Bronchial epithelial cell (primary cell): Measurements from ENCODE around the gene C2. TPM values are rescaled to one million over a fixed set of nuclear protein-coding genes. Genes with fewer than 3 reads are reported as not detected.
"Not testable (repeated sequence)": the region's sequence is repeated elsewhere in the genome, so short reads cannot be mapped to it uniquely, and the experiment has no call there.

Experiments
- DNase-seq: peaks from one replicate; pipeline ENCODE4 v3.0.0-alpha.2; 2010; ENCODE audit warnings: low read depth
- FAIRE-seq: peaks from 2 replicates; lab custom pipeline; 2011; peaks lifted over from hg19 to GRCh38; lab: Jason Lieb, UNC
- H3K27me3 ChIP-seq: 2 replicates; pipeline ENCODE4 v1.5.1; 2011; ENCODE audit warnings: low read length; ENCODE audit not compliant: control insufficient read depth, insufficient read depth
- H3K36me3 ChIP-seq: 2 replicates; pipeline ENCODE4 v1.5.1; 2011; ENCODE audit warnings: low read length; ENCODE audit not compliant: control insufficient read depth, insufficient read depth
- H3K4me3 ChIP-seq: 2 replicates; pipeline ENCODE4 v1.5.1; 2011; ENCODE audit warnings: mild to moderate bottlenecking, low read depth, low read length, control low read depth
- total RNA-seq: library from RNA; depleted of rRNA; stranded (reverse); fragments of >200 nt; gene quantifications from 2 replicates; pipeline ENCODE4 v1.2.1, GENCODE V29; 2014

C2 gene
- total RNA-seq, 1 donor from 2014 or later: 0.53 TPM

- not testable (repeated sequence) for DNase-seq, H3K27me3 ChIP-seq, H3K4me3 ChIP-seq, H3K36me3 ChIP-seq, FAIRE-seq
These were observed 54.2 kb downstream of the C2 start, which contains the start of gene C4A for GRCh38 chr6:31981744-31982143. Gene C4A (plus strand): TSS chr6:31982057. CDS start chr6:31982108, 51 bp downstream.

- not testable (repeated sequence) for H3K27me3 ChIP-seq, H3K36me3 ChIP-seq, DNase-seq, FAIRE-seq, H3K4me3 ChIP-seq
These were observed 61.8 kb downstream of the C2 start for GRCh38 chr6:31989363-31989762.

- DNase-seq, H3K4me3 ChIP-seq, FAIRE-seq, H3K27me3 ChIP-seq, H3K36me3 ChIP-seq: not testable (repeated sequence)
These were observed 66.9 kb downstream of the C2 start for GRCh38 chr6:31994421-31994820.

Other genes starting within 250 kb of the C2 start
- gene LY6G5C, start 246.7 kb upstream of the C2 start, total RNA-seq: 0.13 TPM in 1 of 2 replicates, not detected in the other
- 32.9 and 66.2 TPM in 2 replicates for gene ABHD16A, start 224.4 kb upstream of the C2 start, total RNA-seq
- not detected in 2 replicates for gene LY6G6F, start 220.9 kb upstream of the C2 start, total RNA-seq
- not detected in 2 replicates for gene LY6G6D, start 212.4 kb upstream of the C2 start, total RNA-seq
- gene LY6G6C, start 206.0 kb upstream of the C2 start, total RNA-seq: 0.38 TPM in 1 of 2 replicates, not detected in the other
- gene MPIG6B, start 204.3 kb upstream of the C2 start, total RNA-seq: under 0.01 TPM in 1 of 2 replicates, not detected in the other
- gene DDAH2, start 198.4 kb upstream of the C2 start, total RNA-seq: 14.5 and 19.5 TPM in 2 replicates
- 480 and 574 TPM in 2 replicates for gene CLIC1, start 191.2 kb upstream of the C2 start, total RNA-seq
- gene MSH5, start 187.7 kb upstream of the C2 start, total RNA-seq: 3.4 and 4.0 TPM in 2 replicates
- gene SAPCD1, start 165.1 kb upstream of the C2 start, total RNA-seq: 1.3 TPM in 2 replicates
- 0.26 and 1.4 TPM in 2 replicates for gene VWA7, start 150.4 kb upstream of the C2 start, total RNA-seq
- gene VARS1, start 132.0 kb upstream of the C2 start, total RNA-seq: 40.8 and 53.2 TPM in 2 replicates
- gene LSM2, start 120.8 kb upstream of the C2 start, total RNA-seq: 28.9 and 29.2 TPM in 2 replicates
- 0.53 and 1.4 TPM in 2 replicates for gene HSPA1L, start 112.4 kb upstream of the C2 start, total RNA-seq
- gene HSPA1A, start 112.2 kb upstream of the C2 start, total RNA-seq: 50.3 and 55.3 TPM in 2 replicates
- 118 and 193 TPM in 2 replicates for gene HSPA1B, start 100.0 kb upstream of the C2 start, total RNA-seq
- 65.8 and 70.3 TPM in 2 replicates for gene NEU1, start 64.9 kb upstream of the C2 start, total RNA-seq
- 1.8 and 10.5 TPM in 2 replicates for gene SLC44A4, start 48.7 kb upstream of the C2 start, total RNA-seq
- gene EHMT2, start 30.0 kb upstream of the C2 start, total RNA-seq: 10.8 and 14.5 TPM in 2 replicates
- gene ZBTB12, start 25.6 kb upstream of the C2 start, total RNA-seq: 0.64 and 1.3 TPM in 2 replicates
- 2.4 and 2.6 TPM in 2 replicates for gene CFB, start 18.4 kb downstream of the C2 start, total RNA-seq
- gene NELFE, start 31.3 kb downstream of the C2 start, total RNA-seq: 163 and 177 TPM in 2 replicates
- gene SKIC2, start 31.5 kb downstream of the C2 start, total RNA-seq: 44.8 and 48.0 TPM in 2 replicates
- 8.4 and 12.2 TPM in 2 replicates for gene DXO, start 44.4 kb downstream of the C2 start, total RNA-seq
- 1.2 and 1.8 TPM in 2 replicates for gene C4A, start 54.3 kb downstream of the C2 start, total RNA-seq
- 1.6 and 2.6 TPM in 2 replicates for gene C4B, start 87.1 kb downstream of the C2 start, total RNA-seq
- gene CYP21A2, start 110.7 kb downstream of the C2 start, total RNA-seq: under 0.01 TPM in 1 of 2 replicates, not detected in the other
- gene TNXB, start 181.6 kb downstream of the C2 start, total RNA-seq: 1.4 and 2.4 TPM in 2 replicates
- gene ATF6B, start 200.5 kb downstream of the C2 start, total RNA-seq: 8.7 and 11.1 TPM in 2 replicates
- 7.4 and 8.4 TPM in 2 replicates for gene FKBPL, start 202.6 kb downstream of the C2 start, total RNA-seq
- gene PRRT1, start 224.2 kb downstream of the C2 start, total RNA-seq: not detected in 2 replicates
- 5.8 and 38.5 TPM in 2 replicates for gene PPT2, start 226.4 kb downstream of the C2 start, total RNA-seq
- 0.26 and 1.7 TPM in 2 replicates for gene EGFL8, start 236.9 kb downstream of the C2 start, total RNA-seq
- 5.8 and 9.0 TPM in 2 replicates for gene AGPAT1, start 248.4 kb downstream of the C2 start, total RNA-seq